ENCODE data around the gene SMAD3.

GRCh38 chr15:67185621-67186225, 120.3 kb downstream of the SMAD3 start:
- TF ChIP-seq CTCF (conservative IDR thresholded peaks at IDR 0.05), result no peak
- TF ChIP-seq ZFX (IDR thresholded peaks at IDR 0.05), result no peak

All from C4-2B (cell line).